Naive B cell (primary cell): ENCODE measurements around the gene DUSP19. TPM values are rescaled to one million over a fixed set of nuclear protein-coding genes. Genes with fewer than 3 reads are reported as not detected.

Experiments used
- ATAC-seq, 2 donors: fragments of 150-1000 bp; cut with Tn5 transposase; 2 replicates each; pipeline ENCODE4 v1.10.0; 2021; ENCODE audit warnings: low read depth in 2 of 2, mild to moderate bottlenecking in 2 of 2, moderate library complexity in 2 of 2
- DNase-seq: peaks from one replicate; pipeline ENCODE4 v3.0.0; 2022
- H3K27ac Mint-ChIP-seq, 6 donors: one replicate each; pipeline ENCODE4 v1.8.0; 2020 to 2022; ENCODE audit warnings: mild to moderate bottlenecking in 6 of 6, mixed read lengths in 6 of 6, moderate library complexity in 5 of 6, inconsistent platforms in 2 of 6
- H3K27me3 Mint-ChIP-seq, 3 donors: one replicate each; pipeline ENCODE4 v1.8.0; 2021 to 2022; ENCODE audit warnings: mixed read lengths in 3 of 3, mild to moderate bottlenecking in 1 of 3
- H3K36me3 Mint-ChIP-seq, 2 donors: one replicate each; pipeline ENCODE4 v1.8.0; 2020 to 2022; ENCODE audit warnings: mixed read lengths in 2 of 2, inconsistent platforms in 1 of 2, mild to moderate bottlenecking in 1 of 2
- H3K4me1 Mint-ChIP-seq, 3 donors: one replicate each; pipeline ENCODE4 v1.8.0; 2020 to 2022; ENCODE audit warnings: mixed read lengths in 3 of 3, inconsistent platforms in 1 of 3, mild to moderate bottlenecking in 1 of 3, moderate library complexity in 1 of 3
- H3K4me3 Mint-ChIP-seq, 8 donors: one replicate each; pipeline ENCODE4 v1.8.0; 2020 to 2022; ENCODE audit warnings: mild to moderate bottlenecking in 8 of 8, mixed read lengths in 8 of 8, moderate library complexity in 8 of 8, inconsistent platforms in 2 of 8
- H3K9me3 Mint-ChIP-seq, 7 donors: one replicate each; pipeline ENCODE4 v1.8.0; 2020 to 2022; ENCODE audit warnings: mixed read lengths in 7 of 7, mild to moderate bottlenecking in 5 of 7, inconsistent platforms in 2 of 7, moderate library complexity in 1 of 7
- polyA plus RNA-seq, 6 donors: library from polyadenylated mRNA; unstranded; fragments of 300-500 nt; fragmentation: Illumina TruSeq; gene quantifications; one replicate each; pipeline ENCODE4 v1.2.3, GENCODE V29; 2021; ENCODE audit warnings: low read depth in 6 of 6

The DUSP19 gene
- polyA plus RNA-seq, 6 donors from 2014 or later = 0.04 to 0.77 (median 0.26) TPM

GRCh38 chr2:183123959-183124221, 45.3 kb downstream of the DUSP19 start:
- Mint-ChIP-seq H3K9me3 (no peaks in the 10 kb centered on the region), H3K4me1 (peaks cover 13 to 33% (median 14%) of the 10 kb centered on the region in 3 donors), H3K27me3 (peaks cover 15 to 27% (median 27%) of the 10 kb centered on the region in 3 donors), H3K27ac (peak overlapping the region; percentile 4 to 99 (median 91)), H3K36me3 (peaks cover 3 to 12% of the 10 kb centered on the region in 2 donors), H3K4me3 (peak overlapping the region; percentile 89 to 98 (median 95))
- ATAC-seq (peak; percentile 30 to 34), DNase-seq (no peak)

- DNase-seq = peak; percentile 78
- peak within 1 kb of the TSS; percentile 89 to 98 (median 95) for H3K4me3 Mint-ChIP-seq
- peaks cover 7 to 13% of the 10 kb centered on the region in 2 donors for H3K36me3 Mint-ChIP-seq
- H3K4me1 Mint-ChIP-seq = peaks cover 14 to 33% (median 15%) of the 10 kb centered on the region in 3 donors
- no peaks in the 10 kb centered on the region for H3K9me3 Mint-ChIP-seq
- peak; percentile 96 for ATAC-seq
- peaks cover 12 to 22% (median 22%) of the 10 kb centered on the region in 3 donors for H3K27me3 Mint-ChIP-seq
- H3K27ac Mint-ChIP-seq = peak within 1 kb of the TSS; percentile 90 to 99 (median 94)
Observed at GRCh38 chr2:183124222-183124956, 45.8 kb downstream of the DUSP19 start, which contains the start of gene NUP35. TSS of gene NUP35 (plus strand) at chr2:183124443. CDS start at chr2:183124458, 15 bp downstream.

GRCh38 chr2:183124957-183125255, 46.4 kb downstream of the DUSP19 start:
- DNase-seq = no peak
- no peak for ATAC-seq
- Mint-ChIP-seq H3K27ac (peak overlapping the region; percentile 88 to 99 (median 91)), H3K4me1 (peaks cover 14 to 33% (median 15%) of the 10 kb centered on the region in 3 donors), H3K27me3 (peaks cover 10 to 17% (median 17%) of the 10 kb centered on the region in 3 donors), H3K9me3 (no peaks in the 10 kb centered on the region), H3K4me3 (peak overlapping the region; percentile 89 to 98 (median 95)), H3K36me3 (peaks cover 7% of the 10 kb centered on the region in 2 donors)

GRCh38 chr2:183125659-183126341, 47.3 kb downstream of the DUSP19 start:
- H3K4me1 Mint-ChIP-seq = peaks cover 14 to 33% (median 15%) of the 10 kb centered on the region in 3 donors
- peak overlapping the region in 3 of 6 donors; percentile 44 to 90 (median 81) for H3K27ac Mint-ChIP-seq
- no peaks in the 10 kb centered on the region for H3K9me3 Mint-ChIP-seq
- H3K36me3 Mint-ChIP-seq = peaks cover 7% of the 10 kb centered on the region in 2 donors
- H3K4me3 Mint-ChIP-seq = peak overlapping the region; percentile 82 to 98 (median 92)
- DNase-seq = no peak
- no peak for ATAC-seq
- peaks cover 4 to 8% (median 8%) of the 10 kb centered on the region in 3 donors for H3K27me3 Mint-ChIP-seq

GRCh38 chr2:183126635-183127034, 48.1 kb downstream of the DUSP19 start:
- H3K36me3 Mint-ChIP-seq = peaks cover 7% of the 10 kb centered on the region in 2 donors
- H3K27me3 Mint-ChIP-seq = peaks cover 0 to 6% (median 0%) of the 10 kb centered on the region in 3 donors
- DNase-seq = no peak
- H3K27ac Mint-ChIP-seq = peak overlapping the region in 1 of 6 donors; percentile 90
- peaks cover 14 to 33% (median 15%) of the 10 kb centered on the region in 3 donors for H3K4me1 Mint-ChIP-seq
- H3K9me3 Mint-ChIP-seq = no peaks in the 10 kb centered on the region
- peak overlapping the region in 2 of 8 donors; percentile 77 to 98 for H3K4me3 Mint-ChIP-seq
- ATAC-seq = no peak

GRCh38 chr2:183134016-183134415, 55.5 kb downstream of the DUSP19 start:
- DNase-seq = no peak
- Mint-ChIP-seq H3K9me3 (no peaks in the 10 kb centered on the region), H3K27ac (no peak overlapping the region), H3K4me1 (peaks cover 0 to 10% (median 6%) of the 10 kb centered on the region in 3 donors), H3K36me3 (peaks cover 19 to 21% of the 10 kb centered on the region in 2 donors), H3K27me3 (no peaks in the 10 kb centered on the region), H3K4me3 (no peak overlapping the region)
- no peak for ATAC-seq

GRCh38 chr2:183148955-183149354, 70.4 kb downstream of the DUSP19 start:
- peaks cover 0 to 7% (median 6%) of the 10 kb centered on the region in 7 donors for H3K9me3 Mint-ChIP-seq
- H3K4me1 Mint-ChIP-seq = peaks cover 6 to 18% (median 7%) of the 10 kb centered on the region in 3 donors
- H3K27me3 Mint-ChIP-seq = no peaks in the 10 kb centered on the region
- no peak for DNase-seq
- H3K4me3 Mint-ChIP-seq = no peak overlapping the region
- no peak overlapping the region for H3K27ac Mint-ChIP-seq
- no peak for ATAC-seq
- peaks cover 29 to 50% of the 10 kb centered on the region in 2 donors for H3K36me3 Mint-ChIP-seq

- DNase-seq = no peak
- H3K4me1 Mint-ChIP-seq = peaks cover 7 to 18% (median 9%) of the 10 kb centered on the region in 3 donors
- H3K27ac Mint-ChIP-seq = no peak overlapping the region
- H3K9me3 Mint-ChIP-seq = peaks cover 0 to 4% (median 2%) of the 10 kb centered on the region in 7 donors
- peaks cover 29 to 49% of the 10 kb centered on the region in 2 donors for H3K36me3 Mint-ChIP-seq
- ATAC-seq = no peak
- H3K4me3 Mint-ChIP-seq = no peak overlapping the region
- no peaks in the 10 kb centered on the region for H3K27me3 Mint-ChIP-seq
Observed at GRCh38 chr2:183149489-183149888, 70.9 kb downstream of the DUSP19 start.

Other genes with a start within 250 kb of the DUSP19 start
- not detected for gene FRZB, start 212.1 kb upstream of the DUSP19 start, polyA plus RNA-seq
- gene NCKAP1, start 40.3 kb upstream of the DUSP19 start, polyA plus RNA-seq = 1 to 10 TPM in 1 of 6 donors, under 1 TPM in 1, not detected in 4; 0.19 to 1.0 TPM
- 10 to 100 TPM in 4 of 6 donors, 1 to 10 TPM in 2; 8.5 to 18.7 (median 10.4) TPM for gene NUP35, start 45.7 kb downstream of the DUSP19 start, polyA plus RNA-seq